ENCODE measurements around the gene EBF3.

EBF3 gene

GRCh38 chr10:129787557-129787956 lies 176.5 kb downstream of the EBF3 start:
- DNase-seq: no peak

GRCh38 chr10:129786216-129786615 lies 177.9 kb downstream of the EBF3 start:
- no peak for DNase-seq

GRCh38 chr10:129785536-129785981 lies 178.5 kb downstream of the EBF3 start:
- no peak for DNase-seq
